BLaER1 treated with 17β-estradiol and CSF1 and Interleukin-3, amounts not matched to agents 10 nM and 100 nM (cell line): Measurements from ENCODE around the gene SIDT1.

ENCODE experiments used
- H3K27ac ChIP-seq, 11 experiments: shearing (Covaris generic); formaldehyde crosslinking; 2 replicates each; pipeline ENCODE4 v1.8.1; 2022
- H3K27me3 ChIP-seq, 11 experiments: shearing (Covaris generic); formaldehyde crosslinking; 2 replicates each; pipeline ENCODE4 v1.8.1; 2022
- H3K36me3 ChIP-seq, 11 experiments: shearing (Covaris generic); formaldehyde crosslinking; 2 replicates each; pipeline ENCODE4 v1.8.1; 2022
- H3K4me1 ChIP-seq, 10 experiments: shearing (Covaris generic); formaldehyde crosslinking; 2 replicates each; pipeline ENCODE4 v1.8.1; 2022
- H3K4me2 ChIP-seq, 11 experiments: shearing (Covaris generic); formaldehyde crosslinking; 2 replicates each; pipeline ENCODE4 v1.8.1; 2022
- H3K4me3 ChIP-seq, 10 experiments: shearing (Covaris generic); formaldehyde crosslinking; 2 replicates each; pipeline ENCODE4 v1.8.1; 2022
- H3K9ac ChIP-seq, 11 experiments: shearing (Covaris generic); formaldehyde crosslinking; 2 replicates each; pipeline ENCODE4 v1.8.1; 2022
- H3K9me3 ChIP-seq, 11 experiments: shearing (Covaris generic); formaldehyde crosslinking; replicated peaks in 1 of 11; 2 replicates each; pipeline ENCODE4 v1.8.1; 2022
- H4K20me1 ChIP-seq, 11 experiments: shearing (Covaris generic); formaldehyde crosslinking; 2 replicates each; pipeline ENCODE4 v1.8.1; 2022
- Cebpa-rat ChIP-seq, 11 experiments: shearing (Covaris generic); IDR thresholded peaks; 2 replicates each; pipeline ENCODE4 v1.8.1; 2022

Gene SIDT1

DNA sequence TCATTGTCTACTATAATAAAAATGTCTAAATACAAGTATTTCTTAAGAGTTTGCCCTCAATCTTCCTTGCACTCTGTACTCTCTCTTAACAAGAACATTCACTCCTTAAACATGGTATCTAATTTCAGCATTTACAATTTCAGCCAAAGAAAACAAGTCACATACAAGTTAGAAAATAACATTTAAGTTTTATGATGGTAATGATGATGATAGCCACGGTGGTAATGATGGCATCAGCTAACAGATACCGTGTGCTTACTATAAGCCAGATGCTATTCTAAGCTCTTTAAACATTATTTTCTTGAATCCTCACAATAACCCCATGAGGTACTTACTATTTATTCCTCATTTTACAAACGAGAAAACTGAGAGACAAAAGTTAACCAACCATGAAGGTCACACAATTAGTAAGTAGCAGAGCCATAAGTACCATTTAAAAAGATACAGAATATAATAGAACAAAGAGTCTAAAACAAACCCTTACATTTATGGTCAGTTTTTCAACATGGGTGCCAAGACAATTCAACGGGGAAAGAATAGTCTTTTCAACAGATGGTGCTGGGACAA lies 24.8 kb upstream of the SIDT1 start:
- no peaks in the 10 kb centered on the region for H3K4me1 ChIP-seq
- H3K9me3 ChIP-seq, result peaks cover 0 to 17% (median 10%) of the 10 kb centered on the region in 11 experiments; a peak in 14 of 22 replicates
- H3K36me3 ChIP-seq, result peaks cover 11 to 38% (median 23%) of the 10 kb centered on the region in 11 experiments; a peak in 20 of 22 replicates
- no peaks in the 10 kb centered on the region for H3K27me3 ChIP-seq
- H3K9ac ChIP-seq, result no peak overlapping the region
- no peak overlapping the region for H3K27ac ChIP-seq
- H3K4me2 ChIP-seq, result no peak overlapping the region
- H3K4me3 ChIP-seq, result no peak overlapping the region
- TF ChIP-seq Cebpa-rat (IDR thresholded peaks at IDR 0.05), result no peak
- H4K20me1 ChIP-seq, result no peaks in the 10 kb centered on the region

DNA sequence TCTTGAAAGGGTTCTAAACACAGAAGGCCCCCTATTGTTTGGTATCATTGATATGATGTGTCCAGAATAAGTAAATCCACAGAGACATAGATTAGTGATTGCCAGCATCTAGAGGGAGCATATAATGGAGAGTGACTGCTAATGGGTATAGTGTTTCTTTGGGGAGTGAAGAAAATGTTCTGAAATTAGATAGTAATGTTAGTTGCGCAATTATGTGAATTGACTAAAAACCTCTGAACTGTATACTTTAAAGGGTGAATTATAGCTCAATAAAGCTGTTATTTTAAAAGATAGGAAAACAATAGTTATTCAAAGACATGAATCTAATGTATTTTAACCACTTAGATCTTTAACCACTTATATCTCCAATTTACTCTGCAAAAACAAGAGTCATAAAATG lies 23.4 kb upstream of the SIDT1 start:
- Histone ChIP-seq H3K4me2 (no peak overlapping the region), H3K9ac (no peak overlapping the region), H3K27ac (no peak overlapping the region), H4K20me1 (no peaks in the 10 kb centered on the region), H3K36me3 (peaks cover 11 to 38% (median 19%) of the 10 kb centered on the region in 11 experiments; a peak in 20 of 22 replicates), H3K9me3 (peaks cover 0 to 17% (median 10%) of the 10 kb centered on the region in 11 experiments; a peak in 14 of 22 replicates), H3K4me1 (peaks cover 3 to 10% (median 6%) of the 10 kb centered on the region in 10 experiments; a peak in 18 of 20 replicates), H3K27me3 (no peaks in the 10 kb centered on the region), H3K4me3 (no peak overlapping the region)
- TF ChIP-seq Cebpa-rat (IDR thresholded peaks at IDR 0.05), result peak in 1 of 11 experiments; percentile 17; a peak in 1 of 22 replicates

DNA sequence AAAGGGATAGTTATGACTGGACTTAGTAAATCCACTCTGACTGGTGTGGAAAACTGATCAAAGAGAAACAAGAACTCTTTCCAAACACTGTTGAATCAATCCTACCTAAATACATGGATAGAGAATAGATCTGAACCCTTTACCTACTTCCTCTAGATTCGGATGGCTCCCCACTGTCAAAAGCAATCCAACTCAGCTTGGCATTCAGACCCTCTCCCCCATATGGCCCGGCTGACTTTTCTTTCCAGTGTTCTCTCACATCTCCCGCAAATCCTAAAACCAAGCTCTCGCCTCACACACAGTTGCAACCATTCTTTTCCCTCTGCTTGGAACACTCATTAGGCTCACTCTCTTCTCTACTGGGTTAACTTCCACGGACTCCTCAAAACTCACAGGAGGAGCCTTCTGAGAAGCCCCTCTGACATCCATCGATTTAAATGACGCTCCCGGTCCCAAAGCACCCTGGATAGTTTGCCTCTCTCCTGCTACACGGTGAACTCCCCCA lies 18.0 kb upstream of the SIDT1 start:
- H3K4me2 ChIP-seq, result peak overlapping the region; percentile 84 to 96 (median 91)
- H3K27me3 ChIP-seq, result no peaks in the 10 kb centered on the region
- H3K27ac ChIP-seq, result peak overlapping the region; percentile 2 to 76 (median 66); a peak in 20 of 22 replicates
- no peak for TF ChIP-seq Cebpa-rat (IDR thresholded peaks at IDR 0.05)
- peak overlapping the region; percentile 67 to 83 (median 79) for H3K9ac ChIP-seq
- peaks cover 10 to 24% (median 17%) of the 10 kb centered on the region in 10 experiments for H3K4me1 ChIP-seq
- H3K36me3 ChIP-seq, result peaks cover 0 to 14% (median 0%) of the 10 kb centered on the region in 11 experiments; a peak in 2 of 22 replicates
- peak overlapping the region; percentile 78 to 94 (median 87) for H3K4me3 ChIP-seq
- H3K9me3 ChIP-seq, result peaks cover 0 to 33% (median 19%) of the 10 kb centered on the region in 11 experiments; a peak in 17 of 22 replicates
- H4K20me1 ChIP-seq, result no peaks in the 10 kb centered on the region

DNA sequence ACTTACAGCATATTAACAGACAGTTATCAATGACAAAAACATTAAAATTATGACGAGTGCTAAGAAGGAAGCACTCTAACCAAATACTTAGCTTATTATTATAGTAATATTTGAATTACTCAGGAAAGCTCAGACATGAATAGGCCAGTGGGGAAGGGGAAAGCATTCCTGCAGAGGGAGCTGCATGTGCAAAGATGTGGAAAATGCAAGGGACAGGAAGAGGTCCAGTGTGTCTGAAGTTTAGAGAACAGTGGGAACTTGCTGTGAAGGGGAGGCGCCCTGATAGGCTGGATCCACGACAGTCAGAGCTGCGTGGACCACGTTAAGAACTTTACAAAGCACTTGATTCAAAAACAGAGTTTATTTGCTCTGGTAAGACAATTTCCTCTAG lies 16.2 kb upstream of the SIDT1 start:
- peak overlapping the region; percentile 75 to 96 (median 91); a peak in 21 of 22 replicates for H3K4me2 ChIP-seq
- H3K36me3 ChIP-seq, result 0 out of 22 replicates have a peak, but pooled peaks cover 0 to 6% (median 0%) of the 10 kb centered on the region in 11 experiments
- peak overlapping the region in 7 of 10 experiments; percentile 78 to 94 (median 89); a peak in 9 of 20 replicates for H3K4me3 ChIP-seq
- H4K20me1 ChIP-seq, result no peaks in the 10 kb centered on the region
- H3K9me3 ChIP-seq, result peaks cover 0 to 20% (median 10%) of the 10 kb centered on the region in 11 experiments; a peak in 13 of 22 replicates
- peak overlapping the region in 4 of 11 experiments; percentile 77 to 80 (median 78); a peak in 4 of 22 replicates for H3K9ac ChIP-seq
- H3K27ac ChIP-seq, result no peak overlapping the region; a peak in 1 of 22 replicates
- peaks cover 10 to 24% (median 17%) of the 10 kb centered on the region in 10 experiments for H3K4me1 ChIP-seq
- no peak for TF ChIP-seq Cebpa-rat (IDR thresholded peaks at IDR 0.05)
- H3K27me3 ChIP-seq, result no peaks in the 10 kb centered on the region

DNA sequence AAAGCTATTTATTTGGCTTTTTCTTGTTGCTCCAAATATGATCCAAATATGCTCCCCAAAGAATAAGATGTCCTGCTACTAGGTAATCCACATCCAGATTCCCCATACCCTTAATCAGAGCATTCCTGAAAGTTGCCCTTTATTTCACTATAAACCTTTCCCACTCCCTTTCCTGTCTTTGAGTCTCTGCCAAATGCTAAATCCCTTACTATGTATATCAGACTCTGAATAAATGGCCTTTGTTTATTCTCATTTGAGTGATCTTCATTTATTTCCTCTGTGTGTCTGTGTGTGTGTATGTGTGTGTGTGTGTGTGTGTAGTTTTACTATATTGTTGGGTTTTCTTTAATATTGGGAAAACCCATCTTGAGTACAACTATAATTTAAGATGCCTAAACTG lies 10.4 kb upstream of the SIDT1 start:
- Histone ChIP-seq H3K4me1 (no peaks in the 10 kb centered on the region), H4K20me1 (no peaks in the 10 kb centered on the region), H3K36me3 (no peaks in the 10 kb centered on the region), H3K4me2 (no peak overlapping the region), H3K27me3 (no peaks in the 10 kb centered on the region), H3K9me3 (peaks cover 0 to 14% (median 8%) of the 10 kb centered on the region in 11 experiments; a peak in 11 of 22 replicates), H3K4me3 (no peak overlapping the region), H3K9ac (no peak overlapping the region), H3K27ac (no peak overlapping the region)
- TF ChIP-seq Cebpa-rat (IDR thresholded peaks at IDR 0.05), result no peak

DNA sequence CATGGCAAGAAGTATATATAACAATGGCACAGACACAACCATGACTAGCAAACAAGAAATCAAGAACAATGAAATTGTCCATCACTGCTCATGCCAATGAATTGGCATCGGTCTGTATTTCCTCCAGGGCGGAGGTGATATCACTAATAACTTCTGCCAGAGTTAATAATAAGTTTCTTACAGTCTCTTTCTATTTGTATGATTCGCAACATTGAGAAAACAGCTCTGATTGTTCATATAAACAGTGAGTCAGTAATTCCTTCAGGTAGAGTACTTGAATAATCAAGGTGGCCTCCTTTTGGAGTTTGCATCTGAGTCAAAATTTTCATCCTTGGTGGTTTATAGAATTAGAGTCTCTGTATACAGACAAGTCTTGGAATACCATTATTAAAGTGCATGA lies 9.1 kb upstream of the SIDT1 start:
- H3K27ac ChIP-seq, result no peak overlapping the region
- no peaks in the 10 kb centered on the region for H3K4me1 ChIP-seq
- H3K27me3 ChIP-seq, result no peaks in the 10 kb centered on the region
- H3K4me2 ChIP-seq, result no peak overlapping the region
- H4K20me1 ChIP-seq, result no peaks in the 10 kb centered on the region
- TF ChIP-seq Cebpa-rat (IDR thresholded peaks at IDR 0.05), result no peak
- no peak overlapping the region for H3K9ac ChIP-seq
- H3K9me3 ChIP-seq, result peaks cover 0 to 6% (median 0%) of the 10 kb centered on the region in 11 experiments; a peak in 3 of 22 replicates
- no peak overlapping the region for H3K4me3 ChIP-seq
- no peaks in the 10 kb centered on the region for H3K36me3 ChIP-seq

DNA sequence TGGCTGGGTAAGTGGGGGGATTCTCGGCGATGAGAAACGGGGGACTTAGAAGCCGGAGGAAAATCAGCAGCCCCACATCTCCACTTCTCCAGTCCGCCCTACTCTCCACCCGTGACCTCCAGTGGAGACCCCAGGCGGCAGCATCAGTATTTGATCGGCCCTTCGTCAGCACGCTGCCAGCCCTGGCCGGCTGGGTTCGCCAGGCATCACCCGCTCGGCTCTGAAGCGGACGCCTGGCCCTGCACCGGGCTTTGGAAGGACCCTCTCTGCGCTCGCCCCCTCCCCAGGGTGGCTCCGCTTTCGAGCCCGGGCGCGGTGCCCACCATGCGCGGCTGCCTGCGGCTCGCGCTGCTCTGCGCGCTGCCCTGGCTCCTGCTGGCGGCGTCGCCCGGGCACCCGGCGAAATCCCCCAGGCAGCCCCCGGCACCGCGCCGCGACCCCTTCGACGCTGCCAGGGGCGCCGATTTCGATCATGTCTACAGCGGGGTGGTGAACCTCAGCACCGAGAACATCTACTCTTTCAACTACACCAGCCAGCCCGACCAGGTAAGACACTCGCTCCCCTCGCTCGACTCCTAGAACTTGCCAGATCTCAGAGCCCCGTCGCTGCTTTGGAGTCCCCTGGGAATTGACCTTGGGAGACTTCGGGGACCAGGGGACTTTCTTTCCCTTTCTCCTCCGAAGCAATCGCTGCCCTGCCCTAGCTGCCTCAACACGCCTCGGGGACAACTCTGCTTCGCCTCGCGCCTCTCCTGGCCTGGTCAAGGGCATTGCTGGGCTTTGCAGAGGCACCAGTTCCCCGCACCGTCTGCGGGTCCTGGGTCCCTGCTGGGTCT lies 561 bp downstream of the SIDT1 start:
- Histone ChIP-seq H3K27ac (0 out of 22 replicates have a peak overlapping the region, but pooled peaks of 1 of the 11 experiments have one; percentile 17), H3K36me3 (no peaks in the 10 kb centered on the region), H4K20me1 (no peaks in the 10 kb centered on the region), H3K4me2 (peak overlapping the region; percentile 95 to 100 (median 99)), H3K27me3 (peaks cover 15 to 30% (median 21%) of the 10 kb centered on the region in 11 experiments), H3K9me3 (no peaks in the 10 kb centered on the region), H3K9ac (peak overlapping the region; percentile 46 to 77 (median 66)), H3K4me3 (peak overlapping the region; percentile 61 to 76 (median 68)), H3K4me1 (peaks cover 13 to 29% (median 25%) of the 10 kb centered on the region in 10 experiments)
- TF ChIP-seq Cebpa-rat (IDR thresholded peaks at IDR 0.05), result no peak

DNA sequence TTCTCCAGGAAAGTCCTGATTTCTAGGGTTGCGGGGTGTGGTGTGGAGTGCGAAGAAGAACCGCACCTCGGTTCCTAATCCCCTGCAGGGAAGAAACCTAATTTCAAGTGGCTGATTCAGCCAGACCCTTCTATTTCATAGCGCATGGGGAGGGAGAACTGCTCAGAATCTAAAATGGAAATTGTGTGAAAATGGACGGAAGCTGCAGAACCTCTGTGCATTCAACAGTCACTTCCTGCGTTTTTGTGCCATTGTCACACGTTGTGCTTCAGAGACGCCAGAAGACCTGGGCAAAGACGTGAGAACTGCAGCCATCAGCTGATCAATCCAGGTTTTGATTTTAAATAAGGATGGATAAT lies 1.2 kb downstream of the SIDT1 start:
- Histone ChIP-seq H3K4me2 (peak overlapping the region; percentile 95 to 100 (median 99)), H3K9me3 (no peaks in the 10 kb centered on the region)

DNA sequence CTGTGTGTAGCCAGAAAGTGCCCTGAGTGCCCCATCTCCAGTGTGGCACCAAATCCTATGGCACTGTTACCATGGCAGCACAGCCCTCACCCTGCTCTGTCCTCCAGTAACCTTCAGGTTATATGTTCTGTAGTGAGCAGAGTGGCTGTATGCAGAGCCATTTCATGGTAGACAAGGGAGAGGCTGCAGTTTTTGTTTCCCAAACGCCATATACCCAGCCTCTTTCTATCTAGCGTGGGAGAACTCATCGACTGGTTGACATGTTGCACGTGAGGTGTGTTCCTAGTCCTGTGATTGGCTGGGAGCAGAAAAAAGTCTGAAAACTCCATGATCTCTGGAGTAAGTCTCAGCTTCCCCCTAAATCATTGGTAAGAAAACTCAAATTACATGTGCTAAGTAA lies 2.0 kb downstream of the SIDT1 start:
- Histone ChIP-seq H3K4me1 (peaks cover 13 to 29% (median 25%) of the 10 kb centered on the region in 10 experiments), H4K20me1 (no peaks in the 10 kb centered on the region), H3K27me3 (peaks cover 15 to 30% (median 21%) of the 10 kb centered on the region in 11 experiments), H3K4me3 (no peak overlapping the region), H3K9me3 (no peaks in the 10 kb centered on the region), H3K9ac (no peak overlapping the region), H3K4me2 (peak overlapping the region in 1 of 11 experiments; percentile 97; a peak in 1 of 22 replicates), H3K36me3 (no peaks in the 10 kb centered on the region), H3K27ac (no peak overlapping the region)
- no peak for TF ChIP-seq Cebpa-rat (IDR thresholded peaks at IDR 0.05)

More for the DNA sequence above, 1.2 kb downstream of the SIDT1 start:
- no peak for TF ChIP-seq Cebpa-rat (IDR thresholded peaks at IDR 0.05)
- H3K27me3 ChIP-seq, result peaks cover 15 to 30% (median 21%) of the 10 kb centered on the region in 11 experiments
- H4K20me1 ChIP-seq, result no peaks in the 10 kb centered on the region
- peak overlapping the region; percentile 46 to 77 (median 66); a peak in 17 of 22 replicates for H3K9ac ChIP-seq
- no peak overlapping the region for H3K27ac ChIP-seq
- H3K4me3 ChIP-seq, result peak overlapping the region; percentile 61 to 76 (median 68)
- no peaks in the 10 kb centered on the region for H3K36me3 ChIP-seq
- peaks cover 13 to 29% (median 25%) of the 10 kb centered on the region in 10 experiments for H3K4me1 ChIP-seq
